Activated T-helper 17 cell treated with anti-CD3 and anti-CD28 coated beads, Interleukin-2, amount 50 U/mL, for 72 hours (primary cell): ENCODE measurements around the gene SH3BP5. TPM values are rescaled to one million over a fixed set of nuclear protein-coding genes. Genes with fewer than 3 reads are reported as not detected.
"Not testable (repeated sequence)": the region's sequence is repeated elsewhere in the genome, so short reads cannot be mapped to it uniquely, and the experiment has no call there.

ENCODE experiments used
- ATAC-seq: fragments of 150-1000 bp; cut with Tn5 transposase; replicated peaks from 2 replicates; pipeline ENCODE4 v1.10.0; 2021; ENCODE audit warnings: mild to moderate bottlenecking, moderate library complexity
- H3K27ac Mint-ChIP-seq: one replicate; pipeline ENCODE4 v1.8.0; 2022; ENCODE audit warnings: mixed read lengths
- H3K27me3 Mint-ChIP-seq: one replicate; pipeline ENCODE4 v1.8.0; 2022; ENCODE audit warnings: mixed read lengths
- H3K36me3 Mint-ChIP-seq: one replicate; pipeline ENCODE4 v1.8.0; 2022; ENCODE audit warnings: low read depth, mild to moderate bottlenecking, mixed read lengths
- H3K4me1 Mint-ChIP-seq: one replicate; pipeline ENCODE4 v1.8.0; 2022; ENCODE audit warnings: mixed read lengths
- H3K4me3 Mint-ChIP-seq: one replicate; pipeline ENCODE4 v1.8.0; 2022; ENCODE audit warnings: mild to moderate bottlenecking, mixed read lengths
- H3K9me3 Mint-ChIP-seq: one replicate; pipeline ENCODE4 v1.8.0; 2022; ENCODE audit warnings: mixed read lengths
- total RNA-seq, 2 donors: library from RNA; stranded (reverse); gene quantifications; one replicate each; pipeline ENCODE4 v1.2.3, GENCODE V29; 2022

Gene SH3BP5
- total RNA-seq, 2 donors from 2014 or later = 20.2 to 24.6 TPM

GRCh38 chr3:15356176-15356575 lies 23.8 kb upstream of the SH3BP5 start:
- Mint-ChIP-seq H3K4me3 (peak overlapping the region; percentile 68), H3K27me3 (no peaks in the 10 kb centered on the region), H3K27ac (peak overlapping the region; percentile 99), H3K9me3 (no peaks in the 10 kb centered on the region), H3K4me1 (peaks cover 19% of the 10 kb centered on the region), H3K36me3 (no peaks in the 10 kb centered on the region)
- ATAC-seq = no peak

DNA sequence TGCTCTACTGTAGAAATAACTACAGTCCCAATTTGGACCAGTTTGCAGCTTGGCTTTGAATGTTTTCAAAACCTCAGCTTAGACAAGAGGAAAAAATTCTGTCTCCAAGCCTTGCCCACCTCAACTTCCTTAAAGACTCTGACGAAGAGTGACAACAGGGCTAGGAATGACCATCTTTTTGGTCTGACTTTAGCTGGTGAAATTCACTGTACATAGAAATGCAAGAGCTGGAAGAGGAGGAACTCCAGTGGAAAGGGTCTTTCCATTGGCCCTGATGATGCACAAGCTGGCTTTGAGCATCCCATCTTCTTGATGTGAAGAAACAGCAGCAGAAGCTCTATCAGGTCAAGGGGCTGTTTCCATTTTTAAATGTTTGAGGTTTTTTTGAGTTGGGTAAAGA lies 22.7 kb upstream of the SH3BP5 start:
- no peak for ATAC-seq
- H3K27ac Mint-ChIP-seq = peak overlapping the region; percentile 99
- no peaks in the 10 kb centered on the region for H3K9me3 Mint-ChIP-seq
- H3K27me3 Mint-ChIP-seq = no peaks in the 10 kb centered on the region
- H3K36me3 Mint-ChIP-seq = no peaks in the 10 kb centered on the region
- H3K4me3 Mint-ChIP-seq = no peak overlapping the region
- peaks cover 10% of the 10 kb centered on the region for H3K4me1 Mint-ChIP-seq

DNA sequence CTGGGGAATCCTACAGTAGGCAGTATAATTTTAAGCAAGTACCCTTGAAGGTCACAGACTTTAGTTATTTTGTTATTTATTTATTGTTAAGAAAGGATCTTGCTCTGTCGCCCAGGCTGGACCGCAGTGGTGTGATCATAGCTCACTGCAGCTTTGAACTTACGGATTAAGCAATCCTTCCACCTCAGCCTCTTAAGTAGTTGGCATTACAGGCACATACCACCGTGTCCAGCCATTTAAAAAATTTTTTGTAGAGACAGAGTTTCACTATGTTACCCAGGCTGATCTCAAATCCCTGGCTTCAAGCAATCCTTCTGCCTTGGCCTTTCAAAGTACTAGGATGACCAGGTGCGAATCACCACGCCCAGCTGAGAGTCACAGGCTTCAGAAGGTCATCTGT lies 22.1 kb upstream of the SH3BP5 start:
- Mint-ChIP-seq H3K4me3 (no peak overlapping the region), H3K9me3 (no peaks in the 10 kb centered on the region), H3K27ac (peak overlapping the region; percentile 12), H3K4me1 (peaks cover 10% of the 10 kb centered on the region), H3K27me3 (no peaks in the 10 kb centered on the region), H3K36me3 (no peaks in the 10 kb centered on the region)
- no peak for ATAC-seq

DNA sequence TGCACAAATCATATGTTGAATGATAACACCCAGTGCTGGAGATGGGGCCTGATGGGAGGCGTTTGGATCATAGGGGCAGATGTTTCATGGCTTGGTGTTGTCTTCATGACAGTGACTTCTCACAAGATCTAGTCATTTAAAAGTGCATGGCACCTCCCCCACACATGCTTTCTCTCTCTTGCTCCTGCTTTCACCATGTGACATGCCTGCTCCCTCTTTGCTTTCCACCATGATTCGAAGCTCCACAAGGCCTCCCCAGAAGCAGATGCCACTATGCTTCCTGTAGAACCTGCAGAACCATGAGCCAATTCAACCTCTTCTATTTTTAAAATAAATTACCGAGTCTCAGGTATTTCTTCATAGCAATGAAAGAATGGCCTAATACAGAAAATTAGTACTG lies 17.8 kb upstream of the SH3BP5 start:
- Mint-ChIP-seq H3K4me1 (peaks cover 16% of the 10 kb centered on the region), H3K36me3 (no peaks in the 10 kb centered on the region), H3K27ac (no peak overlapping the region), H3K27me3 (no peaks in the 10 kb centered on the region), H3K9me3 (no peaks in the 10 kb centered on the region), H3K4me3 (no peak overlapping the region)
- no peak for ATAC-seq

DNA sequence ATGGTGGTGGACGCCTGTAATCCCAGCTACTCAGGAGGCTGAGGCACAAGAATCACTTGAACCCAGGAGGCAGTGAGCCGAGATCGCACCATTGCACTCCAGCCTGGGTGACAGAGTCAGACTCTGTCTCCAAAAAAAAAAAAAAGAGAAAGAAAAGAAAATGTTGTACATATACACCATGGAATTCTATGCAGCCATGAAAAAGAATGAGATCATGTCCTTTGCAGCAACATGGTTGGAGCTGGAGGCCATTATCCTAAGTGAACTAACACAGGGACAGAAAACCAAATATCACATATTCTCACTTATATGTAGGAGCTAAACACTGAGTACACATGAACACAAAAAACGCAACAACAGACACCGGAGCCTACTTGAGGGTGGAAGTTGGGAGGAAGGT lies 17.1 kb upstream of the SH3BP5 start:
- not testable (repeated sequence) for H3K27me3 Mint-ChIP-seq, H3K36me3 Mint-ChIP-seq, ATAC-seq, H3K4me3 Mint-ChIP-seq, H3K27ac Mint-ChIP-seq, H3K9me3 Mint-ChIP-seq
- H3K4me1 Mint-ChIP-seq = peaks cover 16% of the 10 kb centered on the region

GRCh38 chr3:15348246-15348645 lies 15.9 kb upstream of the SH3BP5 start:
- ATAC-seq = no peak
- H3K27ac Mint-ChIP-seq = no peak overlapping the region
- no peaks in the 10 kb centered on the region for H3K9me3 Mint-ChIP-seq
- no peaks in the 10 kb centered on the region for H3K36me3 Mint-ChIP-seq
- H3K4me1 Mint-ChIP-seq = peaks cover 16% of the 10 kb centered on the region
- no peaks in the 10 kb centered on the region for H3K27me3 Mint-ChIP-seq
- H3K4me3 Mint-ChIP-seq = peak overlapping the region; percentile 13

DNA sequence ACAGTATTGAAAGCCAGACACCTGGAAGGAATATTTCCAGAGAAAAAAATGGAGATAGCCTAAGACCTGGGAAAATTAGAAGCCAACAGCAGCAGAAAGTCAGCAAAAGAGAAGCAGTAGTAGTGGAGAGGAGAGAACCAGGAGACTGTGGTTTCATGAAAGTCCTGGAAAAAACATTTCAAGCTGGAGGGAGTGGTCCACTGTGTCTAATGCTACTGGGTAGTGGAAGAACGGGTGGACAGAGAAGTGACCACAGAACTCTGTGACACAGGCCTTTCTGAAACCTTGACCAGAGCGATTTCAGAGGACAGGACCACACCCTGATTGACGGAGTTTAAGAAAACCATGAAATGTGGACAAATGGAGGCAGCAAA lies 15.3 kb upstream of the SH3BP5 start:
- no peak overlapping the region for H3K27ac Mint-ChIP-seq
- H3K4me3 Mint-ChIP-seq = peak overlapping the region; percentile 13
- no peaks in the 10 kb centered on the region for H3K36me3 Mint-ChIP-seq
- H3K9me3 Mint-ChIP-seq = no peaks in the 10 kb centered on the region
- peaks cover 16% of the 10 kb centered on the region for H3K4me1 Mint-ChIP-seq
- ATAC-seq = no peak
- H3K27me3 Mint-ChIP-seq = no peaks in the 10 kb centered on the region

DNA sequence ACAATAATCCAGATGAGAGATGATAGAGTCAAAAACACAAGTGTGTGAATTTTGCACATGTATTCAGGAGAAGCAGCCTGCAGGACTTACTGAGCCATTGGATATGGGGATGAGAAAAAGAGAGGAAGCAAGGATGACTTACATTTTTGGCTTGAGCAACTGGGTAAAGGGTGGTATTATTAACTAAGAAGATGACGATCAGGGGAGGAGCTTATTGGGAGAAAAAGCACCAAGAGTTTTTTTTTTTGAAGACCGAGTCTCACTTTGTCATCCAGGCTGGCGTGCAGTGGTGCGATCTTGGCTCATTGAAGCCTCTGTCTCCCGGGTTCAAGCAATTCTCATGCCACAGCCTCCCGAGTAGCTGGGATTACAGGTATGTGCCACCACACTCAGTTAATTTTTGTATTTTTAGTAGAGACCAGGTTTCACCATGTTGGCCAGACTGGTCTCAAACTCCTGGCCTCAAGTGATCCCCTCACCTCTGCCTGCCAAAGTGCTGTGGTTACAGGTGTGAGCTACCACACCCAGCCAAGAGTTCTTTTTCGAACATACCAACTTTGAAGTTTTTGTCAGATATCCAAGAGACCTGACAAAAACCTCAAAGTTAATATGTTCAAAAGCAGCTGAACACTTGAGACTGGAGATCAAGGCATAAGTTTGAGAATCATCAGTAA lies 14.8 kb upstream of the SH3BP5 start:
- H3K27ac Mint-ChIP-seq = no peak overlapping the region
- peak overlapping the region; percentile 13 for H3K4me3 Mint-ChIP-seq
- no peaks in the 10 kb centered on the region for H3K9me3 Mint-ChIP-seq
- no peaks in the 10 kb centered on the region for H3K36me3 Mint-ChIP-seq
- peaks cover 16% of the 10 kb centered on the region for H3K4me1 Mint-ChIP-seq
- H3K27me3 Mint-ChIP-seq = no peaks in the 10 kb centered on the region
- ATAC-seq = no peak

GRCh38 chr3:15346516-15346915 lies 14.1 kb upstream of the SH3BP5 start:
- H3K27ac Mint-ChIP-seq = no peak overlapping the region
- peaks cover 16% of the 10 kb centered on the region for H3K4me1 Mint-ChIP-seq
- no peaks in the 10 kb centered on the region for H3K9me3 Mint-ChIP-seq
- peak overlapping the region; percentile 13 for H3K4me3 Mint-ChIP-seq
- H3K27me3 Mint-ChIP-seq = no peaks in the 10 kb centered on the region
- no peak for ATAC-seq
- H3K36me3 Mint-ChIP-seq = no peaks in the 10 kb centered on the region

DNA sequence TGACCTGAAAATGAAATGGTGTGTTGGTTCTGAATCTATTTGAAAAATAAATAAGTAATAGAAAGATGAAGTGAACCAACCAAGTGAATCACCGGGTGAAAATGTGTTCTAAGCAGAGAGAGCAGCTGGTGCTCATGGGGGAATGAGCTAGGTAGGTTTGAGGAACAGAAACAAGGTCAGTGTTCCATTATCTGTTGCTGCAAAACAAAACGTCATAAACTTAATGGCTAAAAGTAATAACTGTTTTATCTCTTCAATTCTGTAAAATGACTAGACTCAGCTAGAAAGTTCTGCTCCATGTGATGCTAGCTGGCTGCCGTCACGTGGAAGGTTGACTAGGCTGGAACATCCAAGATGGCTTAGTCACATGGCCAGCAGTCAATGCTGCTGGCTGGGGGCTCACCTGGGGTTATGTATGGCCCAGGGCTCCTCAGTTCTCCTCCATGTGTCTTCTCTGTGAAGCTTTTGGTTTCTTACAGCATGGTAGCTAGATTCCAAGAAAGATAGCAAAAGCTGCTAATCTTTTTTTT lies 13.3 kb upstream of the SH3BP5 start:
- H3K9me3 Mint-ChIP-seq = no peaks in the 10 kb centered on the region
- no peak overlapping the region for H3K27ac Mint-ChIP-seq
- peaks cover 22% of the 10 kb centered on the region for H3K4me1 Mint-ChIP-seq
- no peaks in the 10 kb centered on the region for H3K27me3 Mint-ChIP-seq
- no peaks in the 10 kb centered on the region for H3K36me3 Mint-ChIP-seq
- H3K4me3 Mint-ChIP-seq = no peak overlapping the region
- peak; percentile 23 for ATAC-seq

GRCh38 chr3:15345066-15345607 lies 12.8 kb upstream of the SH3BP5 start:
- Mint-ChIP-seq H3K27me3 (no peaks in the 10 kb centered on the region), H3K9me3 (no peaks in the 10 kb centered on the region), H3K4me3 (no peak overlapping the region), H3K4me1 (peaks cover 22% of the 10 kb centered on the region), H3K27ac (no peak overlapping the region), H3K36me3 (no peaks in the 10 kb centered on the region)
- ATAC-seq = peak; percentile 40

GRCh38 chr3:15342945-15343344 lies 10.6 kb upstream of the SH3BP5 start:
- no peaks in the 10 kb centered on the region for H3K9me3 Mint-ChIP-seq
- H3K4me3 Mint-ChIP-seq = no peak overlapping the region
- no peaks in the 10 kb centered on the region for H3K27me3 Mint-ChIP-seq
- H3K27ac Mint-ChIP-seq = no peak overlapping the region
- no peaks in the 10 kb centered on the region for H3K36me3 Mint-ChIP-seq
- H3K4me1 Mint-ChIP-seq = peaks cover 23% of the 10 kb centered on the region
- ATAC-seq = no peak

- no peaks in the 10 kb centered on the region for H3K9me3 Mint-ChIP-seq
- H3K4me1 Mint-ChIP-seq = peaks cover 16% of the 10 kb centered on the region
- no peak for ATAC-seq
- no peak overlapping the region for H3K27ac Mint-ChIP-seq
- H3K27me3 Mint-ChIP-seq = no peaks in the 10 kb centered on the region
- H3K4me3 Mint-ChIP-seq = no peak overlapping the region
- H3K36me3 Mint-ChIP-seq = no peaks in the 10 kb centered on the region
These were observed 9.9 kb upstream of the SH3BP5 start for GRCh38 chr3:15342246-15342645.

GRCh38 chr3:15341030-15341726 lies 8.8 kb upstream of the SH3BP5 start:
- Mint-ChIP-seq H3K9me3 (no peaks in the 10 kb centered on the region), H3K4me1 (peaks cover 12% of the 10 kb centered on the region), H3K27ac (no peak overlapping the region), H3K27me3 (no peaks in the 10 kb centered on the region), H3K4me3 (no peak overlapping the region), H3K36me3 (no peaks in the 10 kb centered on the region)
- no peak for ATAC-seq

DNA sequence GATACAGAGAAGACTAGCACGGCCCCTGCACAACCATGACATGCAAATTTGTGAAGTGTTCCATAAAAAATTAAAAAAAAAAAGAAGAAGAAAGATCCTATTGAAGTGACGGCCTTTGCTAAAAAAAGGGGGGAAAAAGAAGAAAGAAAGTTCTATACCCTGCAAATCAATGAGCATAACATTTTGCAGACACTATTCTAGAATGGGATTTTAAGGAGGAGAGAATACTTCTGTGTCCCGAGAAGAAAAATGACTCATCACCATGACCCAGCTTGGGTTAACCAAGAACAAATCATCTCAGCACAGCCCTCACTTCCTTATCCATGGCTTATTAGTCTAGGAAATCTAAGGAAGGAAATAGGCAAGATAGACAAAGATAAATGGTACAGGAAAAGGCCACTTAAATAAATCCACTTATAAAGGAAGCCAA lies 7.4 kb upstream of the SH3BP5 start:
- H3K4me1 Mint-ChIP-seq = peaks cover 16% of the 10 kb centered on the region
- no peaks in the 10 kb centered on the region for H3K27me3 Mint-ChIP-seq
- no peak for ATAC-seq
- no peak overlapping the region for H3K4me3 Mint-ChIP-seq
- no peaks in the 10 kb centered on the region for H3K36me3 Mint-ChIP-seq
- H3K9me3 Mint-ChIP-seq = no peaks in the 10 kb centered on the region
- no peak overlapping the region for H3K27ac Mint-ChIP-seq
